ENCODE results near the gene TXNDC2.

TXNDC2 gene

GRCh38 chr18:9852266-9853081 is 33.3 kb upstream of the TXNDC2 start:
- H3K36me3 ChIP-seq (ENCODE audit: insufficient read depth, low read length): no peaks in the 10 kb centered on the region

GRCh38 chr18:9854801-9855676 is 30.7 kb upstream of the TXNDC2 start:
- H3K36me3 ChIP-seq (ENCODE audit: insufficient read depth, low read length): no peaks in the 10 kb centered on the region
- no peak overlapping the region for H2AFZ ChIP-seq (ENCODE audit: low read length)
- no peaks in the 10 kb centered on the region for H3K9me3 ChIP-seq (ENCODE audit: insufficient read depth, low read depth, low read length)
- no peaks in the 10 kb centered on the region for H4K20me1 ChIP-seq (ENCODE audit: insufficient read depth, low read length, poor library complexity, severe bottlenecking)
- no peaks in the 10 kb centered on the region for H3K79me2 ChIP-seq (ENCODE audit: insufficient read depth, low read length)
- H3K27me3 ChIP-seq (ENCODE audit: insufficient read depth, low read length, poor library complexity, severe bottlenecking): no peaks in the 10 kb centered on the region
- H3K4me2 ChIP-seq (ENCODE audit: low read depth, low read length, poor library complexity, severe bottlenecking): no peak overlapping the region
- H3K4me3 ChIP-seq (ENCODE audit: low read length, poor library complexity, severe bottlenecking): no peak overlapping the region
- TF ChIP-seq CTCF (conservative IDR thresholded peaks at IDR 0.05; ENCODE audit: low read length): no peak
- peaks cover 19% of the 10 kb centered on the region for H3K4me1 ChIP-seq (ENCODE audit: insufficient read depth, low read length, poor library complexity, severe bottlenecking)
- no peaks in the 10 kb centered on the region for H3F3A ChIP-seq (ENCODE audit: low read depth)
- no peak overlapping the region for H3K9ac ChIP-seq (ENCODE audit: low read depth, low read length, poor library complexity, severe bottlenecking)
- no peaks in the 10 kb centered on the region for H3K9me2 ChIP-seq (replicated peaks; ENCODE audit: low read depth, low read length)

More at GRCh38 chr18:9852266-9853081, 33.3 kb upstream of the TXNDC2 start:
- no peak for TF ChIP-seq CTCF (conservative IDR thresholded peaks at IDR 0.05; ENCODE audit: low read length)
- TF ChIP-seq EZH2phosphoT487 (IDR thresholded peaks at IDR 0.05; ENCODE audit: borderline replicate concordance): no peak
- no peak overlapping the region for H3K4me3 ChIP-seq (ENCODE audit: low read length, poor library complexity, severe bottlenecking)
- no peaks in the 10 kb centered on the region for H3K9me2 ChIP-seq (replicated peaks; ENCODE audit: low read depth, low read length)
- no peaks in the 10 kb centered on the region for H3K9me3 ChIP-seq (ENCODE audit: insufficient read depth, low read depth, low read length)
- no peaks in the 10 kb centered on the region for H4K20me1 ChIP-seq (ENCODE audit: insufficient read depth, low read length, poor library complexity, severe bottlenecking)
- no peak overlapping the region for H3K9ac ChIP-seq (ENCODE audit: low read depth, low read length, poor library complexity, severe bottlenecking)
- no peak overlapping the region for H2AFZ ChIP-seq (ENCODE audit: low read length)
- no peaks in the 10 kb centered on the region for H3F3A ChIP-seq (ENCODE audit: low read depth)
- no peaks in the 10 kb centered on the region for H3K79me2 ChIP-seq (ENCODE audit: insufficient read depth, low read length)
- H3K27me3 ChIP-seq (ENCODE audit: insufficient read depth, low read length, poor library complexity, severe bottlenecking): no peaks in the 10 kb centered on the region
- H3K4me2 ChIP-seq (ENCODE audit: low read depth, low read length, poor library complexity, severe bottlenecking): no peak overlapping the region
- peaks cover 8% of the 10 kb centered on the region for H3K4me1 ChIP-seq (ENCODE audit: insufficient read depth, low read length, poor library complexity, severe bottlenecking)

DNA sequence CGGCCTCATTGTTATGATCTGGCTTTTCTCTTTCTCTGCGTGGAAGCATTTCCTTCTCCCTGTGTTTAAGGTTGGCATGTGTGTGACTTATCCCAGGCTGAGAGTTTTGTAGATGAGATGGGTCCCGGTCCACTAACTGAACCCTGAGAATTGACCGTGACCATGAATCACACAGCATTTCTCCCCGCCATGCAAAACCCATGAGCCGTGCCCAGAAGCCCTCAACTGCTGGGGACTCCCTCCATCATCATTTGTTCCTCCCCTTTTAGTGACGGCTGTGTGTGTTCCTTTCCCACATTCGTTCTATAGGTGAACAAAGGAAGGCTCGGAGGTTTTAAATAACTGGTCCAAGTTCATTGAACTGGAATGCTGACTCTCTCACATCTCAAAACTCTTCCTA is 30.1 kb upstream of the TXNDC2 start:
- H3K79me2 ChIP-seq (ENCODE audit: insufficient read depth, low read length): no peaks in the 10 kb centered on the region
- peaks cover 19% of the 10 kb centered on the region for H3K4me1 ChIP-seq (ENCODE audit: insufficient read depth, low read length, poor library complexity, severe bottlenecking)
- TF ChIP-seq EZH2phosphoT487 (IDR thresholded peaks at IDR 0.05; ENCODE audit: borderline replicate concordance) (no peak), CTCF (conservative IDR thresholded peaks at IDR 0.05; ENCODE audit: low read length) (no peak)
- H3K36me3 ChIP-seq (ENCODE audit: insufficient read depth, low read length): no peaks in the 10 kb centered on the region
- no peaks in the 10 kb centered on the region for H3K9me3 ChIP-seq (ENCODE audit: insufficient read depth, low read depth, low read length)
- no peaks in the 10 kb centered on the region for H4K20me1 ChIP-seq (ENCODE audit: insufficient read depth, low read length, poor library complexity, severe bottlenecking)
- no peak overlapping the region for H3K4me3 ChIP-seq (ENCODE audit: low read length, poor library complexity, severe bottlenecking)
- H2AFZ ChIP-seq (ENCODE audit: low read length): no peak overlapping the region
- no peaks in the 10 kb centered on the region for H3K27me3 ChIP-seq (ENCODE audit: insufficient read depth, low read length, poor library complexity, severe bottlenecking)
- no peak overlapping the region for H3K9ac ChIP-seq (ENCODE audit: low read depth, low read length, poor library complexity, severe bottlenecking)
- no peak overlapping the region for H3K4me2 ChIP-seq (ENCODE audit: low read depth, low read length, poor library complexity, severe bottlenecking)
- no peaks in the 10 kb centered on the region for H3K9me2 ChIP-seq (replicated peaks; ENCODE audit: low read depth, low read length)
- H3F3A ChIP-seq (ENCODE audit: low read depth): no peaks in the 10 kb centered on the region
